Measurements from ENCODE around the gene FES. TPM values are rescaled to one million over a fixed set of nuclear protein-coding genes. Genes with fewer than 3 reads are reported as not detected.

FES gene
- total RNA-seq, 1 donor from 2014 or later: 3.7 TPM

GRCh38 chr15:90860450-90860849, 23.9 kb upstream of the FES start:
- DNase-seq (ENCODE audit: low spot score in 2 of 2) (no peak), FAIRE-seq (no peak)

GRCh38 chr15:90860942-90861675, 23.2 kb upstream of the FES start:
- FAIRE-seq (no peak), DNase-seq (ENCODE audit: low spot score in 2 of 2) (no peak)

DNA sequence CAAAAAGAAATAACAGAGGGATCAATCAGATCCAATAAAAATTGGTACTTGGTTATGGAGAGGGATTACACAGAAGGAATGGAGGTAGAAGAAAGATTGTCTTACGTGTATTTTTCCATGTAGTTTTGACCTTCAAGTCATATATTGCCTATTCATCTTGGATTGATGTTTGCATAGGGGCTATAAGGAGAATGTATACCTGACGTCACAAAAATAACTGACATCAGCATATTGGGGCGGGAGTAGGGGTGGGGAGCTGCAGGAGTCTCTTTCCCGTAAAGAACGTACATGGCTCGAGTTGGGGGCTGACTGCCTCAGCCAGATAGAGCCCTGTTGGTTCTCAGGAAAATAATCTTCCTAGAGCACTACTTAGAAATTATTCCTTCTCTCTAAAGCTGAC, 21.8 kb upstream of the FES start:
- FAIRE-seq: no peak
- DNase-seq (ENCODE audit: low spot score in 2 of 2): no peak

GRCh38 chr15:90862964-90863778, 21.1 kb upstream of the FES start:
- FAIRE-seq (no peak), DNase-seq (ENCODE audit: low spot score in 2 of 2) (no peak)

DNA sequence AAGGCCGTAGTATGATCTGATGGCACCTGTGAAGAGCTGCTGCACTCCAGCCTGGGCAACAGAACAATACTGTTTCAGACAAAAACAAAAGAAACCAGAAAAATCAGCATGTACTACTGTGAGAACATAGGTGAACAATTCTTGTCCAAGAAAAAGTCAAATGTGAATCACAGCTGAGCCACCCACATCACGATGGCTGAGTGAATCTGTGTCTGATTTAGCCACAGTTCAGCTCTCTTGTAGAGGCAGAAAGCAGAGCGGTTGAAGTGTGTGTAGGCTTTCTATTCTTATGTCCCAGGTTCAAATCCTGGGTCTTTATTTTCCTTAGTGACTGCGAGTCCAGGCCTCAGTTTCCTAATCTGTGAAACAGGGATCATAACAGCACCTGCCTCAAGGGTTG, 20.3 kb upstream of the FES start:
- DNase-seq (ENCODE audit: low spot score in 2 of 2) (no peak), FAIRE-seq (no peak)

GRCh38 chr15:90864507-90864906, 19.8 kb upstream of the FES start:
- no peak for FAIRE-seq
- DNase-seq (ENCODE audit: low spot score in 2 of 2): no peak

DNA sequence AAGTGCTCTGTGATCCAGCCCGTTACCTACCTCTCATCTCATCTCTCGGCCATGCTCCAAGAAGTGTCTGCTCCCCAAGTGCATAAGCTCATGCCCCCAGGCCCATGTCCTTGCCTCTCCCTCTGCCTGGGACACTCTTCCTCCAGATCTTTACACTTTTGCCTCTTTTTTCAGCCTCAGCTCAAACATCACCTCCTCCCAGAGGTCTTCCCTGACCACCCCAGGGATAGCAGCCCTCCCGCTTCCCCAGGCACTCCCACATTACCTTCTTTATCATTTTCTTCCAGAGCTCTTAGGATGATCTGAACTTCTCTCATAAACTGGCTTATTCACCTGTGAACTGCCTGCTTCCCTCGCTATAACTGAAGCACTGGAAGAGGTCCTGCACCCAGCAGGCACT, 18.6 kb upstream of the FES start:
- no peak for DNase-seq (ENCODE audit: low spot score in 2 of 2)
- FAIRE-seq: no peak

DNA sequence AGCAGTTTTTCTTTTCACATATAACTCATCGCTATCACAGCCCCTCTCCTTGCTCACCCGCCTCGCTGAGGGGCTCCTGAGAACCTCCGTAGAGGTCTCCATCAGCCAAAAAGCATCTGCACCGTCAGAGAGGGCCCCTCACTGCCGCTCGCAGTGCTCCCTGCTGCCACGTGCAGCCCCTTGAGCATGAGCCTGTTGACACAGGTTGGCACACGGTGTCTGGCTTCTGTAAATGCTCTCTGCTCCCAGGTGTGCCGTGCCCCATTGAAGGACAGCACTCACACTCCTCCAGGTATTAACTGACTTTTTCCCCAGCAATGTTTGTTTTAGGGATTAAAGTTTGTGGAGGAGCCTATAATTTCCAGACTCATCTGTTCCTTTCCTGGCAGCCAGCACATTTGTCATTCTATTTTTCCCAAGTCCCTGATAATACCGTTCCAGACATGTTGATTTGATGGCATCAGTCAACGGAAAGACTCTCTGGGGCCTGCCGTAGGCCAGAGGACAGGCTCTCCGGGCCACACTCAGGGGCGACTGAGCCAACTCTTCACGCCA, 18.1 kb upstream of the FES start:
- FAIRE-seq: no peak
- no peak for DNase-seq (ENCODE audit: low spot score in 2 of 2)

DNA sequence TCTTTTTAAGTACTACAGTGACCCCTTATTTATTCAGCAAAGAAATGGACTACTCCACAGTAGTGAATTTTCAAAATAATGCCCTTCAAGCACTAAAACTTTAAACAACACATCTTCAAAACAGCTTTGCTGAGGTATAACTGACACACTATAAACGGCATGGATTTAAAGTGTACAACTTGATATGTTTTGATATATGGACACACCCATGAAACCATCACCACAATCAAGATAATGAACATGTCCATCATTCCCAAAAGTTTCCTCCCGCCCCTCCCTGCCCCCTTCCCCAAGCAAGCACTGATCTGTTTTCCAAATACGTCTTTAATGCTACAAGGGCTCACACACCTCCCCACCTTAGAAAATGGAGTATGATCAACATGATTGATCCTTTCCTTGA, 17.5 kb upstream of the FES start:
- DNase-seq (ENCODE audit: low spot score in 2 of 2) (no peak), FAIRE-seq (no peak)

DNA sequence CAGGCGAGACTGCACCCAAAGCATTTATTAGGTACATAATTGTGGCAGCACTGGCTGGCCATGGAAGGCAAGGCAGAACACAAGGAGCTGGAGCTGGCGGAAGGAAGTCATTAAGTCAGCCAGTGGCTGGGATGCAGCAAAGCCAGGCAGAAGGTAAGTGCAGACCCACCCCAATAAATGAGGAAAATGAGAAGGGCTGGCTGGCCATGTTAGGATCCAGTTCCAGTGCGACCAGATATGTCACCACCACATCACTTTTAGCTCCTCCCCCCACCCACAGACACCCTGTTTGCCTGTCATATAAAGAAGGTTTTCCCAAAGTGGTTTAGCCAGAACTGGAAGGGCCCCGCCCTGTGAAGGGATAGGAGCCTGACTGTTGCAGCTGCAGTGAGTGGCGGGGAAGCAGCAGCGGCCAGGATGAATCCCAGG, 16.0 kb upstream of the FES start, which contains the start of gene FURIN:
Gene FURIN (plus strand): TSS at position 328 of the 429 bp plus-strand sequence. CDS start 7,153 bp downstream, outside the sequence.
- no peak for FAIRE-seq
- DNase-seq (ENCODE audit: low spot score in 2 of 2): no peak

DNA sequence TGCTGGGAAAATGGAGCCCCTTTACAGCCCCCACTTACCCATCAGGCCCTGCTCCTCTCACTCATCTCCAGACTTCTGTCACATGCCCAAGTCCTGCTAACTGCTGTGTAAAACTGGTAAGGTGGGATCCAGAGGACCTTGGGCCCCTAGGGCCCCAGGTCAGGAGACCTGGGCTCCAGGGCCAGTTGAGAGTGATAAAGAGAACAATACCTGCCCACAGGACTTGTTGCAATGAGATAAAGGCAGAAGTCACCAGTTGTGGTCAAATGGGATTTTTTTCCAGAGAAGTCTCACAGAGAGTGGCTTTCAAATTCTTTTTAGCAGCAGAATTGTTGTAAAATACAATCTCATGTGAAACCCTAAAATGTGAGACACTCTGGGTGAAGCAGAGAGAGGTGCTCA, 15.2 kb upstream of the FES start:
- DNase-seq (ENCODE audit: low spot score in 2 of 2) (no peak), FAIRE-seq (no peak)

GRCh38 chr15:90869601-90870353, 14.5 kb upstream of the FES start:
- DNase-seq (ENCODE audit: low spot score in 2 of 2) (peak in 1 of 2 donors; percentile 56), FAIRE-seq (no peak)

GRCh38 chr15:90870354-90871138, 13.8 kb upstream of the FES start:
- FAIRE-seq: no peak
- DNase-seq (ENCODE audit: low spot score in 2 of 2): no peak

- no peak for DNase-seq (ENCODE audit: low spot score in 2 of 2)
- FAIRE-seq: no peak
Measured at GRCh38 chr15:90871139-90871715, 13.1 kb upstream of the FES start.

- DNase-seq (ENCODE audit: low spot score in 2 of 2) (peak in 1 of 2 donors; percentile 68), FAIRE-seq (no peak)
Measured at GRCh38 chr15:90871716-90872485, 12.4 kb upstream of the FES start.

DNA sequence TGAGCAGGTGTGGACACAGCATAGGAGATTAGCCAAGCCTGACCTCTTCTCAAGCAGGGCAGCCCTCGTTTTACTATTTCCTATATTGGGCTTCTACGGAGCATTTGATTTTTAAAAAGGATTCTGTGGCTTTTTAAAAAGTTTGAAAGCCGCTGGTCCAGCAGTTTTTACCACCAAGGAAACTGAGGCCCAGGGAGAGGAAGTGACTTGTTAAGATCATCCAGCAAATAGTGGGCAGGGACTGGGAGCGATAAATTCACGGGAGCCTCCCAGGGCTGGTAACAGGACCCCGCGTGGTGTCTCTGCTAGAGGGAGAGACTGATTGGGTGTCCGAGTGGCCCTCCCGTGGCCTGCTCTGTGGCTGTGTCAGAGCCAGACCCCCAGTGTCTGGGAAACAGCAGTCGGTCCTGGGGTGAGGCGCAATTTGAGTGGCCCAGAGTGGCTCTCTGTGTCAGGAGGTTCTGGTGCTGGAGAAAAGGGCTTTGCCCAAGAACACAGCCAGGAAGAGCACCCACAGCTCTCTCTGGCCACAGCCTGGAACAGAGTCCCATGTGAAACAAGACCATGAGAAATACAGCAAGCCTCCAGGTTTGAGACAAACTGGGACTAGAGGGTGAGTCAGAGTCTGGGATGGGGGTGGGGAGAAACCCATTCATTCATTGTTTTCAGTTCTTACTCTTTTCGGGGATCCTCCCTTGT, 11.7 kb upstream of the FES start:
- FAIRE-seq: no peak
- DNase-seq (ENCODE audit: low spot score in 2 of 2): peak in 1 of 2 donors; percentile 57

GRCh38 chr15:90873488-90873997, 10.8 kb upstream of the FES start:
- no peak for FAIRE-seq
- no peak for DNase-seq (ENCODE audit: low spot score in 2 of 2)
